HG02759 (cell line): ENCODE data around the gene SOX1.

Experiments
- ATAC-seq: cut with Tn5 transposase; IDR thresholded peaks from one replicate; pipeline ENCODE4 v1.9.1; 2021; ENCODE audit warnings: mild to moderate bottlenecking, moderate library complexity; ENCODE audit not compliant: unreplicated experiment

Gene SOX1

DNA sequence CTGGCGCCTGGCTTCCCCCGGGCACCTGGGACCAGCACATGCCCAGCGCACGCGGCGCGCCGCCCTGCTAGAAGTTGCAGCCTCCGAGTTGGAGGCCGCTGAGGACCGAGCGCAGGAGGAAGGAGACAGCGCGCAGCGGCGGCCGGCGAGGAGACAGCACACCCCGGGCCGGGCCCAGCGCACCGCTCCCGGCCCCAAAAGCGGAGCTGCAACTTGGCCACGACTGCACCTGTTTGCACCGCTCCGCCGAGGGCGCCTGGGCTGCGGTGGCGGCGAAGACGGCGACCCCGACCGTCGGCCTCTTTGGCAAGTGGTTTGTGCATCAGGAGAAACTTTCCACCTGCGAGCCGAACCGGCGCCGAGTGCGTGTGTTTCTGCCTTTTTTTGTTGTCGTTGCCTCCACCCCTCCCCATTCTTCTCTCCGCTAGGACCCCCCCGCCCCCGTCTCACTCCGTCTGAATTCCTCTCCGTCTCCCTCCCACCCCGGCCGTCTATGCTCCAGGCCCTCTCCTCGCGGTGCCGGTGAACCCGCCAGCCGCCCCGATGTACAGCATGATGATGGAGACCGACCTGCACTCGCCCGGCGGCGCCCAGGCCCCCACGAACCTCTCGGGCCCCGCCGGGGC lies at the start of gene SOX1:
Gene SOX1, plus strand, starts transcription at position 34 of the 626 bp plus-strand sequence. Its CDS starts 510 bp downstream, at position 544.
- ATAC-seq, result no peak

DNA sequence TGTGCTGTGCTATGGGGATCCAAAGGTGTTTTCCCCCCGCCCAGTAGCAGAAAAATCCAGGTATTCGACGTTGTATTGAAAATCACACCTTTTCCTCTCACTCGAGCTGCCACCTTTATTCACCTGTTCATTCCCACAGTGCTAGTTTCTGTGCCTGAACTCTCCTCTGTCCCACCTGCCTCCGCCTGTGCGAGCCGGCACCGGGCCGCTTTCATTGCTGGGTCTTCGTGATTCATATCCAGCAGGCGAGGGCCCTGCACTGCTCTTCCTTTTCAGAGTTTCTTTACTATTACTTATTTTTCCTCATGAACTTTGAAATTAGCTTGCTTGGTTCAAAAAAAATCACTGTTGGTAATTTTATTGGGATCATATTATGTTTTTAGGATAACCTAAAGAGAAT lies 42.4 kb upstream of the SOX1 start:
- no peak for ATAC-seq

DNA sequence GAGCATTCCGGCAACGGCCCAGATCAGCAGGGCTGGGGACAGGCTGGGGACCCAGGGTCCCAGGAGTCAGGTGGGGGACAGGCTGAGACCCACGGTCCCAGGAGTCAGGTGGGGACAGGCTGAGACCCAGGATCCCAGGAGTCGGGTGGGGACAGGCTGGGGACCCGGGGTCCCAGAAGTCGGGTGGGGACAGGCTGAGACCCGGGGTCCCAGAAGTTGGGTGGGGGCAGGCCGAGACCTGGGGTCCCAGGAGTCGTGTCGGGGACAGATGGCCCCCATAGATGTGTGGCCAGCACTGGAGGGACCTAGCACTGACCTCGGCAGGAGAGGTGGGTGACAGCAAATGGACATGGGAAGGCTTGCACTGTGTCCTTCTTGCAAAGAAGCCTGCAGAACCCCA lies 39.7 kb upstream of the SOX1 start:
- ATAC-seq, result no peak

DNA sequence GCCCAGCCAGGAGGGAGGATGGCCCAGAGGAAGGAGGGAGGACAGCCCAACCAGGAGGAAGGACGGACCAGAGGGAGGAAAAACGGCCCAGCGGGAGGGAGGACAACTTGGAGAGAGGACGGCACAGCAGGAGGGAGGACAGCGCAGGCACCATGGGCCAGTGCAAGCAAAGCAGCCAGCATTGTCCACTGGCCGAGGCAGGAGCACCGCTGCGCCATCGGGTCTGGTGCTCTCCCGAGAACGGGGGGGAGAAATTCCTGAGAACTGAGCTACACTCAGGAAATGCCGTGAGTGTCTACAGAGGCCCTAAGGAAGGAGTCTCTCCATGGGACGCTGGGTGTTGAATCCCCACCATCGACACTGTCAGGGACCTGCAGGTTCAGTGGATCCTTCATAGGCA lies 38.5 kb upstream of the SOX1 start:
- ATAC-seq, result no peak

DNA sequence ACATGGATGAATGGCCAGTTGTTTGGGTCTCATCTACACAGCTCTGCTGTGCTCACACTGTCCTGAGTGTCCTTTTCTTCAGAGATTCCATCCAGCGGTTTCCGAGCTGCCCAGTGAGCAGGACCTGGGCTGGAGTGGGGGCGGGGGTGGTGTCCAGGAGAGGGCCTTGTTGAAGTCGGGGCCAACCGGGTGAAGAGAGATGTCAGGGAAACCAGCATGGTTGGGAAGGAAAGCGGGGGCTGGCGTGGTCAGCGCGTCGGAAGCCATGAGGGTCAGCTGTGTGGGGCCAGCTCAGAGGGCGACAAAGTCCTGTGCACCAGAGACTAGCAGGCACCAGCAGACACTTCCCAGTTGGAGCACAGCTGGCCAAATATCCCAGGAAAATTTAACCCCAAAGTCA lies 37.8 kb upstream of the SOX1 start:
- no peak for ATAC-seq

DNA sequence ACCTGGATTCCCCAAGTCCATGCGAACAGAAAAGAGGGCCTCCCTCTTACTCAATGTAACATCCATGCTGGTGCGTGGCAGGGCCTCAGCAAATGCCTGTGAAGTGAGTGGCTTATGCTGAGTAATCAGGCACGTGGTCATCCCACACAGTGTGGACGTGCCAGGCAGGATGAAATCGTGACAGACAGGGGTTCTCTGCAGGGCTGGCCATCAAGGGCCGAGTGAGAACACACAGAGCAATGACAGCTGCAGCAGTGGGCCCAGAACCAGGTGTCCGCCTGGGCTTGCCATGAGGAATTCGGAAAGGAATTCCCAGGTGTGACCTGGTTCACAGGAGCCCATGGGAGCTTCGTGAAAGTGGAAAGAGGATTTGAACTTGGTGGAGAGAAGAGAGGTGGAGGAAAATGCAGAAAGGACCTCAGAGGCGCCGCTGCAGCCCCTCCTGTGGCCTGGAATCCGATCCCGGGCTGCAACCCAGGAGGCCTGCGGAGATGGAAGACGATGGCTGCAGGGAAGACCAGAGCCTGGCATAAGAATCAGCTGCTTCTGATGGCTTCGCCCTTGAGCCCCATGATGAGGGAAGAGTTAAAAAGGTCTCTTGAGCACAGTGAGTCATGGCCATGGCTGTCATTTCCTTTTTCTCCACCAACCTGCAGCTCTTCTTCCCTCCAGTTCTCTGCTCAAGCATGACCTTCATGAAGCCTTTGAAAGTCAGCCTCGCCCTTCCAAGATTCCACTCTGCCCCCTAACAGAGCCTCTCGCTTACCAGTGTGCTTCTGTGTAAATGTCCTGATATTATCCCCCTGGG lies 34.6 kb upstream of the SOX1 start:
- ATAC-seq, result no peak

DNA sequence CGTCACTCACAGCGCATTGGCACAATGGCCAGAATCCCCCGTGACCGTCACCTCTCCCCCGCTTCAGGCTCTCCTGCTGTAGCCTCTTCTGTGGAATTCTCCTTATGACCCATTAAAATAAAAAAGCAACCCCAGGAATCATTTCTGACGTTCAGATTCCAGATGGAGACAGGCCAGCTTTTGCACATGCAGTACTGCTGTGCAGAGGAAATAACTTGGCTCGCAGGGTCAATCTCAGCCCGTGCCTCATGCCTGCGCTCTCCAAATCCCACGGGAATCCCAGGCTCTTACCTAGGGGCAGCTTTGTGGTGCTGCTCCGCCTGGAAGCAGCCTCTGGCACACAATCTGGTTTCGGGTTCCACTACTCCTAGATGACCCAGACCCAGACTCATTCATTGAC lies 32.7 kb upstream of the SOX1 start:
- ATAC-seq, result no peak

DNA sequence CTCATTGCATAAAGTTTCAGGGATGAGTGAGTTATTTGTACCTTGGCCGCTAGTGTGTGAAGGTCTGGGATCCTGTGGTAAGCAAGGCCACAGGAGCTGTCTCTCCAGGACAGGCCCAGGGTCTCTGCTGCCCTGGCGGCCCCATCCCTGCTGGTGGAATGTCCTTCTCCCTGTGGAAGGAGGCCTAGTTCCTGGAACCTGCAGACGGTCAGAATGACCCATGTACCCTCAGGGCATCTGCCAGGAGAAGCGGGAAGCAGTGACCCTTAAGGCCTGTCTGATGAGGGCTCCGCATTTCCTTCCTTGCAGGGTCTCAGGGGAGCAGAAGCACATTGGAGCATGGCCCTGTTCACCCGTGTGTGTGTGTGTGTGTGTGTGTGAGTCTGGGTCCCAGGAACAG lies 32.1 kb upstream of the SOX1 start:
- no peak for ATAC-seq

DNA sequence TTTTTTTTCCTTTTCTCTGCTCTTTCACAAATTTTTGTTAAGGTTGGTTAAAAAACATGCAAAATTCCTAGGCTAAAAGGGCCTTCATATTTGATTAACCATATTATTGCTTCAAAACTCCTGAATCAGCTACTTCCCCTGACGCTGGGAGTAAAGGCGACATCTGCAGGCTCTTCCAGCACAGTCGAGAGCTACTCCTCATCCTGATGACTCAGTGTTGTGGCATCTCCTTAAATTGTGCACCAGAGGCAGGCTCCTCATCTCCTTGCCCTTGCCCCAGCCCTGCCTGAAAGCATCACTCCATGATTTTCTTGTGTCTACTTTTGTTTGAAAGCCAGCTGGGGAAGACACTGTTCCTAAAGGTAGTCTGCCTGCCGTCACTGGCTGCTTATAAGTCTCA lies 24.5 kb upstream of the SOX1 start:
- ATAC-seq, result no peak

DNA sequence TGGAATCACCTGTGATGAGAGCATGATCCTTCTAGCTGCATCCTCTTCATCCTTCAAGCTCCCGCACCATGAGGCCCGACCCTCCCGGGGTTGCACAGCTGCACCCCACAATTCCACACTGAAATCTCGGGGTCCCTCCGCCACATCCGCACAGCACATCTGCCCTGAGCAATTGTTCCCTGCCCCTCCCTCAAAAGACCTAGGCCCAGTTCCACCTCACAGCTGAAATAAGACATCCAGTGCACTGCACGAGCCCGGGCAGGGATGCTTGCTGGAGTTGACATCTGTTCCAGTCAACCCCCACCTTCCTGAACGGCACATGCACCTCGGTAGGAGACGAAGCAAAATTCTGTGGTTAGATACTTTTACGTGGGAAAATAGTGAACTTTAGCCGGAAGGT lies 14.7 kb upstream of the SOX1 start:
- no peak for ATAC-seq

DNA sequence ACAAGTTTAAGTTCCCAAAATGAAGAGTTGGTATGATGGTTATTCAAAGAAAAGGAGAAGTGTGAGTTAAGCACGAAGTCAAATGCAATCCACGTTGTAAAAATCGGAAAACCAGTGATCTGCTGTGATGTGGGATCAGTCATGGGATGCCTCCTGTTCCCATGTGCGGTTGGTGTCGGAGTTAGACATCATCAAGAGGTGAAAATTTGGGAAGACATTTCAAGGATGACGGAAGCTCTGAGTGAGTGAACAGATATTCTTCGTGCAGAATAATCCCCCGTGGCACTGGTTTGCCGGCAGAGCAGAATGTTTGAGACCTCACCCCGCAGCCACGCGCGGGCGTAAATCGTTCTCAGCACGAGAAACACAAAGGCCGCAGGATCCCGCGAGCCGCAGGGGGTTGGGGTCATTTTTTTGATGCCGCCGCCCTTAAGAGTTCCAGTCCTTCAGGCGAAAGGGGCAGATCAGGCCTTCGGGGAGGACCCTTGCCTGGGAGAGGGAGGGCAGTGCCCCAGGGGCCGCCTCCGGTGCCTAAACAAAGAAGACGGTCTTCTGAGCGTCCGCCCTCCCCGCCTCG lies 13.7 kb upstream of the SOX1 start:
- ATAC-seq, result no peak

DNA sequence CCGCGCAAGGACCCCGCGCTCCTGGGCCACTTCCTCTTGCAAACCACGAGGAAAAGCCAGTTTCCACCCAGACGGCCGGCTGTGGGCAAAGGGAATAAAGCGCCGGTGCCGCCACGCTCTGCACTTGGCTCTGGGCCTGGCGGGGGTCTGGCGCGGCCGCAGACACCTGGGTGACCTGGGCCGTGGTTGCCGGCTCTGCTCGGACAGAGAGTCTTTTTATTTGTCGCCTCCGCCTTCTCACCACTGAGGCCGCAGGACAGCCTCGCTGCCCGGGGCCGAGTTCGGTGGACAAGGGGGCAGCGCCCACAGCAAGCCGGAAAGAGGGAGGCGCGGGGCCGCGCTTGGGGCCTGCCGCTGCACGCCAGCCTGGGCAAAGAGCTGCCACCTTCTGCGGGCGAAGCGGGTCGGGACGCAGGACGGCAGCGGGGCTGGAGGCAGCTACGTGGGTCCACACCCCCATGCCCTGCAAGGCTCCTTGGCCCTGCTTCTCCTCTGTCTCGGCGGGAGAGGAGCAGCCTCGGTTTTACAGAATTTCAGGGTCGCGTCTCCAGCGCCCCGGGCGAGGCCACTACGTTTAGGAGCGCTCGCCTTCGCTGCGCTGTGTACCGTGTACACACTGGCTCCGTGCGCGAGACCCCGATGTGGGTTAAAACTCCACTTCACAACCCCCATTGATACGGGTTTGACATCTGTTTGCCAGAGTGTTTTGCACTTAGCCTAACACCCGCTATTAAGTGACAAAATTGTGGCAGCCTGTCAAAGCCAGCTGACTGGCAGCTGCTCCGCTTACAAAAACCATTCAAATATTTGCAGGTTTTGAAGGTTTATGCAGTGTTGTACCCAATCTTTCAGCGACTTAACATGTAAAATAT lies 13.0 kb upstream of the SOX1 start:
- ATAC-seq, result no peak

DNA sequence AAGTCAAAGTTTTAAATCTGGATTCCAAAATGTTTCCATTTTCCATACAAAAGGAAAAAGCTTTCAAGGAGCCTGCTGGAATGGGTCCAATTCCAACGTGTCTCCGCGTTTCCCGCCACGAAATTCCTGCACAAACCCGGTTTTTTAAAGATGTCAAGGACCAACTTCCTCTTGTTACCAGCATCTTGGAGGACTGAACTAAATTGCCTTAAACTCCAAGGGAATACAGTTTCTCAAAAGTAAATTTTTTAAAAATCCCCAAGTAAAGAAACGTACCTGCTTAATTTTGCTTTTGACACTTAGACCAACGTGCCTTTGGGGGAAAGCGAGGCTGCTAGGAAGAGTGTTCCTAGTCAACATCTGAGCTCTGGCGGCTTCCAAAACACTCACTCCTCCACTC lies 12.3 kb upstream of the SOX1 start:
- no peak for ATAC-seq

DNA sequence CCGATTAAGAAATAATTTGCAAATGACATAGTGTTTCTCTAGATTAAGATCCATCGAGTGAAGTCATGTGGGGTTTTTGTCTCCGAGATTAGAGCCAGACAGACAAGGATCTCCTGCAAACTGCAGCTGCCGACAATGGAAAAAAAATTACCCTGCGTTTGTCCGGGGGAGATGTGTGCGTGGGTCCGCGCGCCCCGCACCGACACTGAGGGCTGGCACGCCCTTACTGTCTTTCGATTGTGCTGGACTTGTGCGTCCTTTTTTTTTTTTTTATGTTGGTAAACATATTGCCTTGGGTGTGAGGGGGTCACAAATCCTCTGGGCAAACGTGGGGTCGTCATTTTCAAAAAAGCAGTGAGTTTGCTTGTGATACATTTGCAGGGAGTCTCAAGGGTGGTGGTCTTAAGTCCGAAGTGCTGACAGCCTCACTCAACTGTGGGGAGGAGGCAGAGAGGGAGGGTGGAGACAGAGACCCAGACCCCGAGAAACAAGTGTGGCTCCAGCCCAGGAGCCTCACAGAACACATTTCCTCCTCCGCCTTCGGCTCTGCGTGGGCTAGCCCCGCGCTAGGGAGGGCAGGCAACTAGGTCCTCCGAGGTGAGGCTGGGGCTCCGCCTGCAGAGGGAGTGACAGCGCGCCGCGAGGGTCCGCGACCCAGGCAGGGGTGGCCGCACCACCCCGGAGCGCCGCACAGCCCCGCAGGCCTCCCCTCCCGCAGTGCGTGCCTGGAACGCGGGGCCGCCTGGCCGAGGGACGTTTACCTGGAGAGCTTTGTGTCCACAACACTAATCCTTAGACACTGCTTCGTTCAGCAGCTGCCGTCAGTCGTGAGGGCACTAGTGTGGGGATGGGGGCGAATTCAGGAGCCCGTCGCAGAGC lies 11.7 kb upstream of the SOX1 start:
- no peak for ATAC-seq

DNA sequence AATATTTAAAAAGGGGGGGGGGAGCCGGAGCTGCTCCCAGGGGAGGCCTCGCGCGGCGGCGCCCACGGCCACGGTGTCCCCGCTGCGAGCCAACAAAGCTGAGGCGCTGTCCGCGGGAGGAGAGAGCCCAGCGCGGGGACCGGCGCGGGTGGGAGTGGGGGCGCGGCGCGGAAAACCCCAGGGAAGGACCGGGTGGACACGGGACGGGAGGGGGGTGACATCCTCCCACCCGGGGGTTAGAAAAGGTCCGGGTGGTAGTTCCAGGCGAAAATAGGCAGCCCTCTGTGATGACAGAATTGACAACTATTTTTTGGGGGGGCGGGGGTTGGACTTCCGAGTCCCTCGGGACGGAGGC lies 11.1 kb upstream of the SOX1 start:
- no peak for ATAC-seq

DNA sequence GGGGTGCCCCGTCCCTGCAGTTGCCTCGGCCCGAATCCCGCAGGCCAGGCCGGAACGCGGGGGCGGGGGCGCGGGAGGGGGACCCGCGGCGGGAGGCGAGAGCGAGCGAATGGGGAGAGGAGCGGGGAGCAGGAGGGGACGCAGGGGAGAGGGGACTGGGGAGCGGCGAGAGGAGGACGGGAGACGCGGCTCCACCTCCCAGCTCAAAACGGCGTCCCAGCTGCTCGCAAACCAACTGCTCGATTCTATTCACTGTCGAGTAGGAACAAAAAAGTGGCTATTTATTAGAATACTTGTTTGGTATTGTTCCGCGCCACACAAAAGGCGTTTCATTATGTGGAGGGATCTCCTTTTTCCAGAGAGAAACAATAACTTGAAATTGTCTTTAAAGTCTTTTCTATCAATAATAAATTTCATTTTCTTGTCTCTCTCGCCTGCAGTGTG lies 10.6 kb upstream of the SOX1 start:
- no peak for ATAC-seq

DNA sequence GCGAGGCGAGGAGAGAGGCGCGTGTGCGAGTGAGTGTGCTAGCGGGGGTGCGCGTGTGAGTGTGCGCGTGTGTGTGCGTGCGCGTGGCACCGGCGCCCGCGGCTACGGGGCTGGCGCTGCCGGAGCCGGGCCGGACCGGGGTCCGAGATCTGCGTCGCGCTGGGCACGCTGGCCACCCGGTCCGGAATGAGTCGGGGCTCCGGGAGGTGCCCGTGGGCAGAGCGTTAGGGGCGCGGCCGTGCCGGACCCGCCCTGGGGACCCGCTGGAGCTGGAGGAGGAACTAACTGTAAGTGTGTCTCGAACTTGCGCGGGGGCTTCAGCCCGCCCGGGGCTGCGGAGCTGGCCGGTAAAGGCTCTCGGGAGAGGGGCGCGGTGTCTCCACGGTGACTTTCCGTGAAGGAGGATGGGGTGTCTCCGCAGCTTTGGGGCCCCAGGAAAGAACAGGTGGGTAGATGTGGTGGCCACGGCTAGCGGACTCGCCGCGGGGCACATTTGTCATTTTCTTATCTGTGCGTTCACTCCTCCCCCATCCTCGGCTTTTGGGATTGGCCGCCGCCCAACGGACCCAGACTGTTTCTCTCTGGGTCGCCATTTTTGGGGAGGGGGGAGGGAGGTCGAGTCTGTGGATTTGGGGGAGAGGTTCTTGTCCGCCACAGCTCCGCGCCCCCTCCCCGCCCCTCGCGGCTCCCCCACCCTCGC lies 10.1 kb upstream of the SOX1 start:
- no peak for ATAC-seq

DNA sequence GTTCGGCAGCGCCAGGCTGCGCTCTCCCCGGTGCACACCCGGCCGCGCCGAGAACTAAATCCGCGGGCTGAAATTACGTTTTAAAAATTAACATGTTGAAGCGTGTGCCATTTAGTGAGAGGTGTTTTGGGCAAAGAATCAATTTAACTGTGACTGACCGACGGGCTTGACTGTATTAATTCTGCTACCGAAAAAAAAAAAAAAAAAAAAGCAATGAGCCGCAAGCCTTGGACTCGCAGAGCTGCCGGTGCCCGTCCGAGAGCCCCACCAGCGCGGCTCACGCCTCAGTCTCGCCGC lies 9.6 kb upstream of the SOX1 start:
- ATAC-seq, result no peak

DNA sequence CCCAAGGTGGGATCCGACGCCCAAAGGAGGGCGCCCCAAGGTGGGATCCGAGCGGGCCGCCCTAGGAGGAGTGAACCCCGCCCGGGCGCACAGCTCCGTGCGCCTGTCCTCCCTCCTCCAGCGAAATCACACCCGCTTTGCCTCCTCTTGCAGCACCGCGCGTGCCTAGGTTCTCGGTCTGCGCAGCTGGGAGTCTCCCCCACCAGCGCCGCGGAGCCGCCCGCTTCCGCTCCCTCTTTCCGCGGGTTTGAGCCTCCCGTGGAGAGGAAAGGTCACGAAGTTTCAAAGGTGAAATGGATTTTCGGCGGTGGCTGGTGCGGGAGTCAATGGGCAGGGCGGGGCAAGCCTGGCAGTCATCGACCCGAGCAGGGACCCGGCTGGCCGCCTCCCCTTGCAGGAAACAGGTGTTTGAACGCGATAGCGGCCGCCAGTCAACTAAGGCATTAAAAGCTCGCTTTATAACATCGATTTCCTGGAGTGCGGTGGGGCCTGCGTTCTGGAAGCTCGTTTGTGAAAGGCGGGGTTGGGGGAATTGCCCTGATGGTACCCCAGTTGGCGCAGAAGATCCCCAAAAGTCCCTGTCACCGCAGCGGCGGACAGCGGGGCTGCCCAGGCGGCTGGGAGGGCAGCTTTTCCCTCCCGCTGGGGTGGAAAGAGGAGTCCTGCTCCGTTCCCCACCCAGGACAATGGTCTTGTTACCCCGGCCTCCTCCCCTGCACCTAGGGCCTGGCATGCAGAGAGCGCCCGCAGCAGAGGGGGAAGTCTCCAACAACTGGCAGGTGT lies 9.0 kb upstream of the SOX1 start:
- ATAC-seq, result no peak
